Measurements from ENCODE around the gene UBE2QL1.

The UBE2QL1 gene

DNA sequence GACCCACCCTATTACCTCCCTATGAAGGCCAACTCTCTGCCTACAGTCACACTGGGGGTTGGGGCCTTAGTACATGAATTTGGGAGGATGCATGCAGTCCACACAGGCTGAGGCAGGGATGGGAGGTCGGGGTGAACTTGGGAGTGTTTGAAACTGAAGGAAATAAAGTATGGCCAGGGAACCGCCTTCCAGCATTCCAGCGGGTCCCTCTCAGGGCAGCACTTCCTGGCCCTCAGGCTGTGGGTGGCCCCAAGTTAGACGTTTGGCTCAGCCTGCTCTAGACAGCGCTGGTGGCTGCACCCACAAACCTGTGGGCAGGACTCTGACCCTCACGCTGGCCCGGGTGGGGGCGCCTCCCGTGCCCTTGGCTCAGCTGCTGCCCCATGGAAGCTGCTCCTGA, 74.3 kb downstream of the UBE2QL1 start:
- no peak for DNase-seq (ENCODE audit: low read depth in 2 of 2, low spot score in 1 of 2)

DNA sequence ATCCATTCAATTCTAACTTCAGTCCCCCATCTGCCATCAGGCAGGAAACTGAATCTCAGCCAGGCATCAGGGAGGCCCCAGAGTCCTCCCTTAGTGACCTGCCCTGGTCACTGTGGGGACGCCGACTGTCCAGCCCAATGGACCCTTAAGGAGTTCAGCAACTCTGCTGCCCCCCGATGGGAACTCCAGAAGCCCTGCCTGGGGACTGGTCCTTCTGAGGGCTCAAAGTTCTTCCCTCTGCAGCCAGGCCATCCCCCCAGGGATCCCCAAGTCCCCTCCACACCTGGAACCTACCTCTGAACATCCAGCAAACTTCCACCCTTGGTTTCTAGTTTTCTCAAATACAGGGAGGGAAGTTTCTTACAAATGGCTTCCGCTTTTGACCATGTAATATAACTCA, 76.8 kb downstream of the UBE2QL1 start:
- no peak for DNase-seq (ENCODE audit: low read depth in 2 of 2, low spot score in 1 of 2)

DNA sequence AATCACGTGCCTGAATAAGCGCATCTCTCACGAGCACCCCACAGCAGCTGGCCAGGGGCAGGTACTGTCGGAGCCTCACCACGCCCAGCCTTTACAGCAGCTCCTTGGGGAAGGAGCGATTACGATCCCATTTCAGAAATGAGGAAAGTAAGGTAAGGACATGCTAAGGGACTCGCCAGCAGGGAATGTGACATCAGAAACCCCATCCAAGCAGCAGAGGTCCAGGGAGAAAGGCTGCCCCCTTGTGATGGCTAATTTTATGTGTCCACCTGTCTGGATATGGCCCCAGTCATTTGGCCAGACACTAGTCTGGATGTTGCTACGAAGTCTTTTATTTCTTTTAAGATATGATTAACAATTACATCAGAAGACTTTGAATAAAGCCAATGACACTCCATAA, 77.3 kb downstream of the UBE2QL1 start:
- DNase-seq (ENCODE audit: low read depth in 2 of 2, low spot score in 1 of 2), result no peak

DNA sequence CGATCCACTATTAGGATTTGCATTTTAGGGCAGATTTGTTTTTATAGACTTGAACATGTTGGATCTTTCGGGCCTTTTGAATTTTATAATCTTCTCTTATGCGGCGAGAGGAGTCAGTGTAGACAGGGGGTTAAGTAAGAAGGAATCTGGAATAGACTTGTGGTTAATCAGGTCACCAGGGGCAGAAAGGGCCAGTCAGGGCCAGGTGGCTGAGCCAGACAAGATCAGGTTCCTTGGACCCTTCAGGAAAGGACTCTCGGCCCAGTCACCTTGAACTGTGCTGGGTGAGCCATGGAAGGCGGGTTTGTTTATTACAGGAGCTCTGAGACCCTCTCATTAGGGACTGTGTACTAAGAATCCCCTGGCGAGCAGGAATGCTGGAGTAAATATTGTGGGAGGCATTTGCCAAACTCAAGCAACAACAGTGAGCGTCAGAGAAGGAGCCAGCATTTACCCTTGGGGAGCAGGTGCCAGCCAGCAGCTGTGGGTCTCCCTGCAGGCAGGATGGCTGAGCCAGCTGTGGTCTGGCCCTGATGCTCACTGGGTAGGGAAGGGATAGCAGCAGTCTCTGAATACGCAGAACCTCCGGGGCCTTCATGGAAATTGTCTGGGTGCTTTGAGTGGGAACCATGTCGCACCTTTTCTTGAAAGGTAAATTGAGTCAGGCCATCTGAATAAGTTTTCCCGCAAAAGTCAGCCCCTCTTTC, 79.2 kb downstream of the UBE2QL1 start:
- DNase-seq (ENCODE audit: low read depth in 2 of 2, low spot score in 1 of 2), result no peak

DNA sequence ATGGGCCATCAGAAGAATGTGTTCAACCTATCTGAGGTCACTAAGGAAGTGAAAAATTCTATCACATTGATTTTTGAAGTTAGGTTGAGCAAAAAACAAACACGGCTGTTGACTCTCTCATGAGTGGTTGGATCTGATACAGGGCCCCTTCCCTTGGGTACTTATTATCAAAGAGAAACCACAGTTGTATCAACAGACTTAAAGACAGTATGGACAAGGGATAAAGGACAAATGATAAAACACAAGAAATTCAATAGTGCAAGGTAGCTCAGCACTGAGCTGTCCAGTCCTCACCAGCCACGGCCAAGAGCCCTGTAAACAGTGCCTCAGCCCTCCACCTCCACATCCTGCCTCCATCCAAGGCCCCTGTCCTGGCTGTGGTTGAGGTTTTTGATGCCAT, 86.9 kb downstream of the UBE2QL1 start:
- DNase-seq (ENCODE audit: low read depth in 2 of 2, low spot score in 1 of 2), result no peak

DNA sequence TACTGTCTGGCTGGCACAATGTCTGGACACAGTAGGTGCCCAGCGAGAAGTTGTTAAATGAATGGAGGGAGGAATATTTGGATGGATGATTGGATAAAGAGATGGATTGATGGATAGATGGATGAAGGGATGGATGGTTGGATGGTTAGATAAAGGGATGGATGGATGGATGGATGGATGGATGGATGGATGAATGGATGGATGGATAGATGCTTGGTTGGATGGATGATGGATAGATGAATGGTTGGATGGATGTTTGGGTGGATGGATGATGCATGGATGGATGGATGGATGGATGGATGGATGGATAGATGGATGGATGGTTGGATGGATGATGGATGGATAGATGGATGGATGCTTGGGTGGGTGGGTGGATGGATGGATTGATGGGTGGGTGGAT, 90.4 kb downstream of the UBE2QL1 start:
- no peak for DNase-seq (ENCODE audit: low read depth in 2 of 2, low spot score in 1 of 2)

DNA sequence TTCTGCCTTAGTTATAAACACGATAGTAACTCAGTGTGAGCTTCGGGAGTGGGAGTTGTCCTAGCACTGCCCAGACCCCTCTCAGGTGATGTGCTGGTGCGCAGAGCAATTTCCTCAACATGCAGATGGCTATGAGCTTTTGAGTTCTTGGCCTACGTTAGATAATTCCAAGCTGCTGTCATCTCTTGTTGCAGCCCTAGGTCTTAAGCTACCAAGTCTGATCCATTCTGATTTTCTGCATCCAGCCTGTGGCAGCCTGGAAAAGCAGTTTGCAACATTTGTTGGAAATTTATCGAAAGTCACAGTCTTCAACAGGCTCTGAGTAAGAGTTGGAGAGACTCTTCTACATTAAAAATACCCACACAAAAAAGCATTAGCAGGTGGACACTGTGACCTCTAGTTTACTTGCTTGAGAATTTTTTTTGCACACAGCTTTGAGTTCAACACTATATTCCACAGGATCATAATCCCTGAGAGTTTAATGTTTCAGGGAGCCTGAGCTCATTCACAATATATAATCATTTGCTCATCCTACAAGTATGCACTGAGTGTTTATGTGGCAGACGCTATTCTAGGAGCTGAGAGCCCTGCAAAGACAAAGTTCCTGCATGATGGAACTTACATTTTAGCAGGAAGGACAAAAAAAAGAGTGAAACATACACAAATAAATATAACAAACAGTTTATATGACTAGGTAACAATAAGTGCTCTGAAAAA, 91.6 kb downstream of the UBE2QL1 start:
- DNase-seq (ENCODE audit: low read depth in 2 of 2, low spot score in 1 of 2), result no peak

DNA sequence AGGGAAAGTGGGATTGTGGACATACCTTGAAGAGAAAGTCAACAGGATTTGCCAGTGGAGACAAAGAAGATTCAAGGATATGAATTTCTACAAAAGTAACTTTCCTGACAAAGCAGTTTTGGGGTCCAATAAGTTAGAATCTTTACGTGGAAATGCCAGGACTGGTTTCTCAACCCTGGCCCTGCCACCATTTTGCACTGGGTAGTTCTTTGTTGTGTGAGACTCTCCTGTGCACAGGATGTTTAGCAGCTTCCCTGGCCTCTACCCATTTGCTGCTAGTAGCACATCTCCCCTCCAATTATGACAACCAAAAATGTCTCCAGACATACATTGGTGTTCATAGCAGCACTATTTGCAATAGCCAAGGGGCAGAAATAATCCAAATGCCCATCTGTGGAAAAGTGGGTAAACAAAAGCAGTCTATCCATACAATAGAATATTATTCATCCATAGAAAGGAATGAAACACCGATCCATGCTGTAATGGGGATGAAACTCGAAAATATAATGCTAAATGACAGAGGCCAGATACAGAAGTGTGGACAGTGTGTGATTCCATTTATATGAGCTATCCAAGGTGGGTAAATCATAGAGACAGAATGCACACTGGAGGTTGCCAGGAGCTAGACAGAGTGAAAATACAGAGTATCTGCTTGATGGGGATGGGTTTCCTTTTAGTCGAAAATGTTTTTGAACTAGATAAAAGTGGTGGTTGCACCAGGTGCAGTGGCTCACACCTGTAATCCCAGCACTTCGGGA, 92.8 kb downstream of the UBE2QL1 start:
- DNase-seq (ENCODE audit: low read depth in 2 of 2, low spot score in 1 of 2), result no peak

DNA sequence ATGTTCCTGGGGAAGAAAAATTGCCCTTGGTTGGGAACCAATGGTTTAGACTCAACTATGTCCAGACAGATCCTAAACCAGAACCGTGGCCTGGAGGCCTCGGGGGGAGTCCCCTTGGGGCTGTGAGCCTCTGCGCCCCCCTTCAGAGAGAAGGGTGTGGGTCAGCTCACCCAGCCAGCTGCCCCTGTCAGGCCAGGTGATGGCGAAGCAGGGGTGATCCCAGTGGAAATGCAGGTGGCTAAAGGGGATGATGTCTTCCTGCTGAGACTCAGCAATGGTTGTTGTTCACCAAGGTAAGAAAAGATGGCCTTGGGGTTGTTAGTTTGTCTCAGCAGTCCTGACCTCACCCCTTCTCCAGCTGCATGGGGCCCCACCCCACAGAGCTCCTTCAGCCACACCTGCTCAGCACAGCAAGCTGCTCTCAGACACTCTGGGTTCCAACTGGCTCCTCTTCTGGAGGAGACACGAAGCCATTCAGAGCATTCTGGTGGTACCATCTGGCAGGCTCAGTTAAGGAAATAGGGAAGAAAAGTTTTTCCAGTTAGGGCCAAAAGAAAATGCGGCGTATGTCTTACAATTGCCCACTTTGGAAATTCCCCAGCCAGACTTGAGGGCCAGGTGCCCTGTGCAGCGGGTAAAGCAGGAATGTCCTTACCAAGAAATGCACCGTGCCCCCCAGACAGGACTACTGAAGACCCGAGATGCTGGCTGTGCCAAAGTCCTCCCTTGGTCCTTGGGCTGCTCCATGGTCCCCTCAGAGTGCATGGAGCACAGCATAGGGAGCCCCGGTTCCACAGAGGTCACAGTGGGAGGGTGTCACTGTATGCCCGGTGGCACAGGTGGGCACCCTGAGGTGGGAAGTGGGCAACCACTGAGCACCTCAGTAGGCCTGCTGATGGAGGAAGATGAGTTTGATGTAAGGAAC, 94.0 kb downstream of the UBE2QL1 start:
- no peak for DNase-seq (ENCODE audit: low read depth in 2 of 2, low spot score in 1 of 2)

DNA sequence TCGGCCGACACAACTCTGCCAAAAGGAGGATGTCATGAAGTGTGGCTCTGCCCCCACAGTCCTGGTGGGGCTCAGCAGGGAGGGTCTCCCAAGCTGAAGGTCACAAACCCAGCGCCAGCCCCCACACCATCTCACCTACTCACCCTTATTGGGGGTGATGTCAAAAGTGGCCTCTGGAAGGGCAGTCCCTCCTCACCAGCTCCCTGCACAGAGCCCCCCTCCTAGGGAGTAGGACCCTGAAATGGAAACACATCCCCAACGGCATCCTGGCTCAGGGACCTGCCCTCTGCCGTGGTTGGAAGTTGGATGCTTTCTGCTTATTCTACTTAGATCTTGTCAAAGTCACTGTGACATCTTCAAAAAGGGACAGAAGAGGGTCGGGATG, 94.7 kb downstream of the UBE2QL1 start:
- DNase-seq (ENCODE audit: low read depth in 2 of 2, low spot score in 1 of 2), result no peak

DNA sequence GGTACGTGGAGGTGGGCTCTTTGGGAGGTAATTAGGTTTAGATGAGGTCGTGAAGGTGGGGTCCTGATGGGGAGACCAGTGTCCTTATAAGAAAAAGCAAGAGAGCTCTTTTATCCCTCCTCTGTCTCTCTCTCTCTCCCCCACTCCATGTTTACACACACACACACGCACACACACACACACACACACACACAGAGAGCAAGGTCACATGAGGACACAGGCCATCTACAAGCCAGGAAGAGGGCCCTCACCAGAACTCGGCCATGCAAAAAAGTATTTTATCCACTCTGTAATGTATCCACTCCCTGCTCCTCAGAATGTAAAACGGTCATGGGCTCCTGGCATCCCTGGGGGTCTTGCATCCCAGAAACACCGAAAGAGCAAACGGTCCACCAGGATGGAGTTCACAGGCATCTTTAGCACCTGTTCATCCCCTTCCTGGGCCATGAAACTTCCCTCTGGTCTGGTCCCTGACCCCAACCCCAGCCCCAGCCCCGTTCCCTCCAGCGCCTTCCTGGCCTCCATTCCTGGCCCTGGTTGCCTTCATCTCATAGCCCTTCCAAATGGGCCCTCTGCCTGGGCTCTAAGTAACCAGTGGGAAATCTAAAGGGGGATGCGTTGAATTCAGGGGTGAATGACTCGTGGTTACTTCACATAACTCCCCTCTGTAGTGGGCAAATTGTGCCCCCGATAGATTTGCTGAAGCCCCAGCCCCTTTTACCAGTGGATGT, 95.3 kb downstream of the UBE2QL1 start:
- DNase-seq (ENCODE audit: low read depth in 2 of 2, low spot score in 1 of 2), result no peak

All from stimulated activated CD8-positive, alpha-beta memory T cell treated with anti-CD3 and anti-CD28 coated beads, Interleukin-4, amount 100 ng/mL, for 4 hours (primary cell).